ENCODE data around the gene PCP2.
A peak's percentile ranks its signal among the peaks of the same experiment; 100 is the strongest.

Gene PCP2

GRCh38 chr19:7639863-7640348, 6.4 kb upstream of the PCP2 start:
- DNase-seq (ENCODE audit: low read depth in 4 of 4, low spot score in 1 of 4), result no peak

- DNase-seq (ENCODE audit: low read depth in 4 of 4, low spot score in 1 of 4), result no peak
Measured at GRCh38 chr19:7638802-7639465, 5.4 kb upstream of the PCP2 start.

- DNase-seq (ENCODE audit: low read depth in 4 of 4, low spot score in 1 of 4), result no peak
Measured at GRCh38 chr19:7637374-7638256, 4.1 kb upstream of the PCP2 start.

- DNase-seq (ENCODE audit: low read depth in 4 of 4, low spot score in 1 of 4), result peak; percentile 77 to 94 (median 85)
Measured at GRCh38 chr19:7636691-7637373, 3.3 kb upstream of the PCP2 start, which contains the start of gene STXBP2. STXBP2 (plus strand) TSS chr19:7637110; CDS start chr19:7637150, 40 bp downstream.

GRCh38 chr19:7636317-7636690, 2.8 kb upstream of the PCP2 start:
- DNase-seq (ENCODE audit: low read depth in 4 of 4, low spot score in 1 of 4), result no peak

- no peak for DNase-seq (ENCODE audit: low read depth in 4 of 4, low spot score in 1 of 4)
Measured at GRCh38 chr19:7635670-7636069, 2.2 kb upstream of the PCP2 start.

- no peak for DNase-seq (ENCODE audit: low read depth in 4 of 4, low spot score in 1 of 4)
Measured at GRCh38 chr19:7632340-7633203, 947 bp downstream of the PCP2 start.

GRCh38 chr19:7631577-7631976, 1.9 kb downstream of the PCP2 start:
- no peak for DNase-seq (ENCODE audit: low read depth in 4 of 4, low spot score in 1 of 4)

- peak; percentile 74 to 91 (median 84) for DNase-seq (ENCODE audit: low read depth in 4 of 4, low spot score in 1 of 4)
Measured at GRCh38 chr19:7629347-7630054, 4.0 kb downstream of the PCP2 start, which contains the start of the genes PET100 and XAB2. PET100 (plus strand) TSS chr19:7629793; CDS start chr19:7629834, 41 bp downstream. XAB2 (minus strand) TSS chr19:7629545; CDS start chr19:7629527, 18 bp downstream.

GRCh38 chr19:7628589-7629311, 4.8 kb downstream of the PCP2 start:
- DNase-seq (ENCODE audit: low read depth in 4 of 4, low spot score in 1 of 4), result no peak

GRCh38 chr19:7627166-7627565, 6.4 kb downstream of the PCP2 start:
- DNase-seq (ENCODE audit: low read depth in 4 of 4, low spot score in 1 of 4), result no peak

- no peak for DNase-seq (ENCODE audit: low read depth in 4 of 4, low spot score in 1 of 4)
Measured at GRCh38 chr19:7625763-7626372, 7.7 kb downstream of the PCP2 start.

- DNase-seq (ENCODE audit: low read depth in 4 of 4, low spot score in 1 of 4), result no peak
Measured at GRCh38 chr19:7624810-7625209, 8.7 kb downstream of the PCP2 start.

- DNase-seq (ENCODE audit: low read depth in 4 of 4, low spot score in 1 of 4), result no peak
Measured at GRCh38 chr19:7623725-7624603, 9.6 kb downstream of the PCP2 start.

- DNase-seq (ENCODE audit: low read depth in 4 of 4, low spot score in 1 of 4), result no peak
Measured at GRCh38 chr19:7622933-7623685, 10.4 kb downstream of the PCP2 start.

- DNase-seq (ENCODE audit: low read depth in 4 of 4, low spot score in 1 of 4), result no peak
Measured at GRCh38 chr19:7620442-7621412, 12.8 kb downstream of the PCP2 start.
